PC-9 (cell line): ENCODE results near the gene ELOVL5.

Experiments
- CTCF ChIP-seq: fragments of 200-600 bp; sonication (generic); conservative IDR thresholded peaks from 2 replicates; pipeline ENCODE4 v1.6.1; 2017; ENCODE audit warnings: mixed run types, antibody characterized with exemption, mild to moderate bottlenecking, moderate library complexity
- EZH2 ChIP-seq: fragments of 200-600 bp; sonication (generic); IDR thresholded peaks from 2 replicates; pipeline ENCODE4 v1.8.0; 2017; ENCODE audit warnings: antibody characterized with exemption, low read depth

- TF ChIP-seq CTCF (no peak), EZH2 (no peak)
Observed at GRCh38 chr6:53290537-53291510, 57.9 kb downstream of the ELOVL5 start.
